H9 (cell line): ENCODE data around the gene SRP19. TPM values are rescaled to one million over a fixed set of nuclear protein-coding genes. Genes with fewer than 3 reads are reported as not detected.

Experiments used
- DNase-seq: peaks from one replicate; pipeline ENCODE4 v3.0.0-alpha.2; 2017
- H2AFZ ChIP-seq: one replicate; pipeline ENCODE4 v1.6.1; 2013; ENCODE audit warnings: mild to moderate bottlenecking, low read length, control low read depth, moderate library complexity
- H2AK5ac ChIP-seq: 2 replicates; pipeline ENCODE4 v1.6.1; 2013; ENCODE audit warnings: low read length, control low read depth, mixed read lengths; ENCODE audit not compliant: insufficient read length
- H2BK120ac ChIP-seq: one replicate; pipeline ENCODE4 v1.6.1; 2013; ENCODE audit warnings: low read depth, mild to moderate bottlenecking, low read length, control low read depth, inconsistent platforms; ENCODE audit not compliant: poor library complexity, severe bottlenecking
- H2BK12ac ChIP-seq: 2 replicates; pipeline ENCODE4 v1.6.1; 2013; ENCODE audit warnings: low read length, control low read depth, mixed read lengths, low read depth; ENCODE audit not compliant: insufficient read length
- H2BK15ac ChIP-seq: 2 replicates; pipeline ENCODE4 v1.6.1; 2013; ENCODE audit warnings: low read depth, low read length, control low read depth
- H2BK20ac ChIP-seq: one replicate; pipeline ENCODE4 v1.6.1; 2013; ENCODE audit warnings: low read depth, mild to moderate bottlenecking, low read length, control low read depth, inconsistent platforms; ENCODE audit not compliant: poor library complexity, severe bottlenecking
- H2BK5ac ChIP-seq: 2 replicates; pipeline ENCODE4 v1.6.1; 2013; ENCODE audit warnings: low read length, control low read depth, mixed read lengths; ENCODE audit not compliant: insufficient read length
- H3K14ac ChIP-seq: 2 replicates; pipeline ENCODE4 v1.6.1; 2013; ENCODE audit warnings: low read length, control low read depth; ENCODE audit not compliant: insufficient read depth
- H3K18ac ChIP-seq: 2 replicates; pipeline ENCODE4 v1.6.1; 2013; ENCODE audit warnings: low read depth, mild to moderate bottlenecking, mixed read lengths, low read length, control low read depth; ENCODE audit not compliant: insufficient read length
- H3K23ac ChIP-seq: 2 replicates; pipeline ENCODE4 v1.6.1; 2013; ENCODE audit warnings: low read length, control low read depth, mixed read lengths, low read depth; ENCODE audit not compliant: insufficient read length
- H3K23me2 ChIP-seq: 2 replicates; pipeline ENCODE4 v1.6.1; 2013; ENCODE audit warnings: low read depth, mild to moderate bottlenecking, mixed read lengths, low read length, control low read depth; ENCODE audit not compliant: insufficient read length, poor library complexity, severe bottlenecking
- H3K27ac ChIP-seq: 2 replicates; pipeline ENCODE4 v1.5.1; 2013; ENCODE audit warnings: low read length, control low read depth, mixed read lengths, low read depth; ENCODE audit not compliant: insufficient read length
- H3K27me3 ChIP-seq: 2 replicates; pipeline ENCODE4 v1.6.1; 2013; ENCODE audit warnings: low read length, control low read depth, inconsistent platforms; ENCODE audit not compliant: insufficient read depth
- H3K4ac ChIP-seq: 2 replicates; pipeline ENCODE4 v1.6.1; 2013; ENCODE audit warnings: low read depth, mild to moderate bottlenecking, control low read depth, inconsistent platforms, low read length, moderate library complexity
- H3K4me1 ChIP-seq: 2 replicates; pipeline ENCODE4 v1.6.1; 2013; ENCODE audit warnings: low read length, control low read depth, inconsistent platforms; ENCODE audit not compliant: insufficient read depth
- H3K4me2 ChIP-seq: 2 replicates; pipeline ENCODE4 v1.6.1; 2013; ENCODE audit warnings: low read length, control low read depth, mixed read lengths; ENCODE audit not compliant: insufficient read length, insufficient read depth
- H3K56ac ChIP-seq: 2 replicates; pipeline ENCODE4 v1.6.1; 2013; ENCODE audit warnings: low read depth, mild to moderate bottlenecking, mixed read lengths, low read length, control low read depth; ENCODE audit not compliant: insufficient read length
- H3K79me1 ChIP-seq: 2 replicates; pipeline ENCODE4 v1.6.1; 2013; ENCODE audit warnings: low read depth, mild to moderate bottlenecking, moderate library complexity, low read length, control low read depth, inconsistent platforms; ENCODE audit not compliant: insufficient read depth, poor library complexity, severe bottlenecking
- H3K79me2 ChIP-seq: 2 replicates; pipeline ENCODE4 v1.6.1; 2013; ENCODE audit warnings: low read length, control low read depth, inconsistent platforms; ENCODE audit not compliant: insufficient read depth
- H3K9ac ChIP-seq: 2 replicates; pipeline ENCODE4 v1.6.1; 2013; ENCODE audit warnings: low read length, control low read depth, mixed read lengths; ENCODE audit not compliant: insufficient read length; ENCODE audit errors: extremely low read depth
- H3K9me3 ChIP-seq: one replicate; pipeline ENCODE4 v1.6.1; 2013; ENCODE audit warnings: low read depth, low read length, inconsistent platforms; ENCODE audit not compliant: control insufficient read depth
- H3T11ph ChIP-seq: one replicate; pipeline ENCODE4 v1.6.1; 2013; ENCODE audit warnings: mild to moderate bottlenecking, low read length, control low read depth, inconsistent platforms
- H4K20me1 ChIP-seq: one replicate; pipeline ENCODE4 v1.6.1; 2013; ENCODE audit not compliant: control insufficient read depth, insufficient read length, insufficient read depth
- H4K5ac ChIP-seq: 2 replicates; pipeline ENCODE4 v1.6.1; 2013; ENCODE audit warnings: low read depth, mild to moderate bottlenecking, mixed read lengths, low read length, control low read depth; ENCODE audit not compliant: insufficient read length
- H4K8ac ChIP-seq: replicated peaks from 2 replicates; pipeline ENCODE4 v1.6.1; 2013; ENCODE audit warnings: low read length, control low read depth, mixed read lengths, low read depth; ENCODE audit not compliant: insufficient read length
- H4K91ac ChIP-seq: 2 replicates; pipeline ENCODE4 v1.6.1; 2013; ENCODE audit warnings: low read depth, mild to moderate bottlenecking, moderate library complexity, mixed read lengths, low read length, control low read depth; ENCODE audit not compliant: insufficient read length
- H3K27ac Mint-ChIP-seq, 3 experiments: 2 replicates in 2 of 3; 3 replicates in 1 of 3; pipeline ENCODE4 v1.8.0; 2020 to 2021; ENCODE audit warnings: mixed read lengths in 3 of 3, mild to moderate bottlenecking in 1 of 3, moderate library complexity in 1 of 3
- H3K27me3 Mint-ChIP-seq: 2 replicates; pipeline ENCODE4 v1.8.0; 2021; ENCODE audit warnings: low read depth, mild to moderate bottlenecking, moderate library complexity, mixed read lengths
- H3K36me3 Mint-ChIP-seq, 3 experiments: 2 replicates in 2 of 3; 3 replicates in 1 of 3; pipeline ENCODE4 v1.8.0; 2020 to 2021; ENCODE audit warnings: low read depth in 3 of 3, mixed read lengths in 3 of 3; ENCODE audit not compliant: insufficient read depth in 1 of 3
- H3K4me1 Mint-ChIP-seq, 2 experiments: 2 replicates each; pipeline ENCODE4 v1.8.0; 2020; ENCODE audit warnings: mixed read lengths in 2 of 2
- H3K4me3 Mint-ChIP-seq, 2 experiments: 2 replicates in 1 of 2; 3 replicates in 1 of 2; pipeline ENCODE4 v1.8.0; 2020 to 2021; ENCODE audit warnings: mild to moderate bottlenecking in 2 of 2, mixed read lengths in 2 of 2, moderate library complexity in 1 of 2
- H3K9me3 Mint-ChIP-seq, 2 experiments: 2 replicates in 1 of 2; 3 replicates in 1 of 2; pipeline ENCODE4 v1.8.0; 2020; ENCODE audit warnings: mild to moderate bottlenecking in 2 of 2, mixed read lengths in 2 of 2, moderate library complexity in 1 of 2
- WGBS: extraction: QIAGEN DNeasy Blood & Tissue Kit; methylation state at CpG from one replicate; pipeline ENCODE4 v1.1.7; 2013; ENCODE audit warnings: missing lambda C conversion rate, low lambda C conversion rate, mixed read lengths; ENCODE audit not compliant: insufficient read length; ENCODE audit errors: extremely low coverage; 5-methylcytosine and 5-hydroxymethylcytosine counted together
- total RNA-seq: library from RNA; stranded (reverse); gene quantifications from 2 replicates; pipeline ENCODE4 v1.2.1, GENCODE V29; 2021
- TF ChIP-seq, protein P1 (sequence below): fragments of 200-600 bp; sonication (generic); conservative IDR thresholded peaks from 3 replicates; pipeline ENCODE4 v1.8.0; 2021; ENCODE audit warnings: antibody characterized with exemption, mild to moderate bottlenecking

The SRP19 gene
- total RNA-seq, 1 experiment from 2014 or later, result 78.9 TPM

DNA sequence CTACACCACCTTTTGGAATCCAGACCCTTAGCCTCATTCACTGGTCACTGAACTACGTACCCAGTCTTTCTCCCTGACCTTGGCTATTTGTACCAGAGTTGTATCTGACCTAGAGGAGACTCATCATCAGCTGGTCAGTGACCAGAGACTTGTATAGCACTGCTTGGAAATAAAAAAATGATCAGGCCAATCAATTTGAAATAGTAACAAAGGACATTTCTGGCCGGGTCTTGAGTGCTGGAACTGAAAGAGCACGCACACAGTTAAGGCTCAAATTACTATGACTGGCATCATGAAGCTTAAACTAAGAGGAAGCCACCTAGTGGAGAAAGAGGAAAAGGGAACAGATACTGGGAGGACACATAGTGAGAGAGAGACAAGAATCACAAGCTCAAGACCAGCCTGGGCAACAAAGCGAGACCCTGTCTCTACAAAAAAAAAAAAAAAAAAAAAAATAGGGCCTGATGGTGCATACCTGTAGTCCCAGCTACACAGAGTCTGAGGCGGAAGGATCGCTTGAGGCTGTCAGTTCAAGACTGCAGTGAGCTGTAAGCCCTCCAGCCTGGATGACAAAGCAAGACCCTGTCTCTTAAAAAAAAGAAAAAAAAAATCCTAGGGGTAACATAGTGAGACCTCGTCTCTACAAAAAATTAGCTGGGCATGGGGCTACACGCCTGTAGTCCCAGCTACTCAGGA is 12.8 kb upstream of the SRP19 start:
- WGBS, result no CpG with 5 or more reads among the region's 8 CpGs
- no peak overlapping the region for H2AK5ac ChIP-seq
- Mint-ChIP-seq H3K27me3 (no peaks in the 10 kb centered on the region), H3K4me1 (peaks cover 14 to 19% of the 10 kb centered on the region in 2 experiments), H3K27ac (peak overlapping the region in 1 of 3 experiments; percentile 73; a peak in 1 of 7 replicates), H3K4me3 (peak overlapping the region; percentile 14 to 33; a peak in 3 of 5 replicates), H3K9me3 (no peaks in the 10 kb centered on the region), H3K36me3 (no peaks in the 10 kb centered on the region)
- no peaks in the 10 kb centered on the region for H3K27me3 ChIP-seq
- H3K14ac ChIP-seq, result no peak overlapping the region
- peak overlapping the region; percentile 12 for H3K4me2 ChIP-seq
- H3K4me1 ChIP-seq, result peaks cover 8% of the 10 kb centered on the region
- H2AFZ ChIP-seq, result peak overlapping the region; percentile 97
- no peak overlapping the region for H3K56ac ChIP-seq
- H2BK12ac ChIP-seq, result no peak overlapping the region
- H3K79me2 ChIP-seq, result no peaks in the 10 kb centered on the region
- no peak overlapping the region for H2BK20ac ChIP-seq
- H2BK5ac ChIP-seq, result no peak overlapping the region
- TF ChIP-seq, protein P1, sequence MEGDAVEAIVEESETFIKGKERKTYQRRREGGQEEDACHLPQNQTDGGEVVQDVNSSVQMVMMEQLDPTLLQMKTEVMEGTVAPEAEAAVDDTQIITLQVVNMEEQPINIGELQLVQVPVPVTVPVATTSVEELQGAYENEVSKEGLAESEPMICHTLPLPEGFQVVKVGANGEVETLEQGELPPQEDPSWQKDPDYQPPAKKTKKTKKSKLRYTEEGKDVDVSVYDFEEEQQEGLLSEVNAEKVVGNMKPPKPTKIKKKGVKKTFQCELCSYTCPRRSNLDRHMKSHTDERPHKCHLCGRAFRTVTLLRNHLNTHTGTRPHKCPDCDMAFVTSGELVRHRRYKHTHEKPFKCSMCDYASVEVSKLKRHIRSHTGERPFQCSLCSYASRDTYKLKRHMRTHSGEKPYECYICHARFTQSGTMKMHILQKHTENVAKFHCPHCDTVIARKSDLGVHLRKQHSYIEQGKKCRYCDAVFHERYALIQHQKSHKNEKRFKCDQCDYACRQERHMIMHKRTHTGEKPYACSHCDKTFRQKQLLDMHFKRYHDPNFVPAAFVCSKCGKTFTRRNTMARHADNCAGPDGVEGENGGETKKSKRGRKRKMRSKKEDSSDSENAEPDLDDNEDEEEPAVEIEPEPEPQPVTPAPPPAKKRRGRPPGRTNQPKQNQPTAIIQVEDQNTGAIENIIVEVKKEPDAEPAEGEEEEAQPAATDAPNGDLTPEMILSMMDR, result peak; percentile 79
- H3K9ac ChIP-seq, result no peak overlapping the region
- no peak overlapping the region for H3T11ph ChIP-seq
- H4K5ac ChIP-seq, result no peak overlapping the region
- DNase-seq, result peak; percentile 46
- H3K9me3 ChIP-seq, result no peaks in the 10 kb centered on the region
- no peak overlapping the region for H2BK120ac ChIP-seq
- H3K23me2 ChIP-seq, result no peaks in the 10 kb centered on the region
- H3K79me1 ChIP-seq, result no peaks in the 10 kb centered on the region
- H2BK15ac ChIP-seq, result no peak overlapping the region
- no peak overlapping the region for H4K91ac ChIP-seq
- no peak overlapping the region for H3K4ac ChIP-seq
- no peak overlapping the region for H3K18ac ChIP-seq
- H4K20me1 ChIP-seq, result no peaks in the 10 kb centered on the region
- no peak overlapping the region for H3K27ac ChIP-seq
- no peak overlapping the region for H4K8ac ChIP-seq
- H3K23ac ChIP-seq, result no peak overlapping the region
